ENCODE measurements around the gene DNAJC13.

- TF ChIP-seq EZH2 (IDR thresholded peaks at IDR 0.05) = no peak
- no peak for TF ChIP-seq POLR2AphosphoS5 (IDR thresholded peaks at IDR 0.05; ENCODE audit: borderline replicate concordance, low read depth, low read length)
Observed at GRCh38 chr3:132445817-132446216, 28.5 kb downstream of the DNAJC13 start.
